ENCODE results near the gene ACVRL1. TPM values are rescaled to one million over a fixed set of nuclear protein-coding genes. Genes with fewer than 3 reads are reported as not detected.

ACVRL1 gene
- total RNA-seq, 2 experiments from 2014 or later: not detected

DNA sequence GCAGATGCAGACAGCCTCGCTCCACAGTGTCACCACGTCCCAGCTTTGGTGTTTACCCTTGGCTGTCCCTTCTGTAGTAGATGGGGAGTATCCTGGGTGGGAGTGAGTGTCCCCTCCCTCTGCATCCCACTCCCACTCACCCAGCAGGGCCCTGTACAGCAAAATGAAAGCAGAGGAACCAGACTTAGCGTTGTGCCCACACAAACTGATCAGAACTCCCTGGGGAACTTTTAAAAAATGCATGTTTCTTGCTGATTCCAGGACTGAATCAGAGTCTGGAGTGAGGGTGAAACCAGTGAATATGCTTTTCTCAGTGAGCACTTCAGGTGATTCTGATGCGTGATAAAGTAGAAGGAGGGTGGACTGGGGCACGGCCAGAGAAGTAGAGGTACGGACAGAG, 2.9 kb downstream of the ACVRL1 start:
- H3K9me3 Mint-ChIP-seq: no peaks in the 10 kb centered on the region
- no peak overlapping the region for H3K27ac Mint-ChIP-seq
- no peak overlapping the region for H3K27ac ChIP-seq (ENCODE audit: low read depth in 1 of 2, low read length in 2 of 2)
- no peaks in the 10 kb centered on the region for H3K9me3 ChIP-seq (ENCODE audit: control insufficient read depth in 1 of 2, insufficient read depth in 1 of 2, low read length in 2 of 2)
- H3K27me3 ChIP-seq (ENCODE audit: control insufficient read depth in 1 of 2, insufficient read depth in 2 of 2, low read length in 2 of 2): peaks cover 17 to 34% of the 10 kb centered on the region in 2 experiments
- no peak for TF ChIP-seq CTCF (IDR thresholded peaks at IDR 0.05)
- no peaks in the 10 kb centered on the region for H3K36me3 Mint-ChIP-seq (ENCODE audit: low read depth)
- H3K4me1 ChIP-seq (ENCODE audit: insufficient read depth, low read length): no peaks in the 10 kb centered on the region
- H3K4me3 ChIP-seq (ENCODE audit: low read length): no peak overlapping the region
- no peak overlapping the region for H3K4me3 Mint-ChIP-seq
- CTCF ChIA-PET: no interaction called here
- POLR2A ChIA-PET: no interaction called here
- DNase-seq: no peak
- no peaks in the 10 kb centered on the region for H3K4me1 Mint-ChIP-seq (ENCODE audit: low read depth)
- no peak for ATAC-seq (ENCODE audit: poor library complexity)
- H3K36me3 ChIP-seq (ENCODE audit: insufficient read depth, low read length): no peaks in the 10 kb centered on the region
- H3K27me3 Mint-ChIP-seq: peaks cover 38% of the 10 kb centered on the region
- intact Hi-C loops (cut with DNase I, micrococcal nuclease): no loop called here

- CTCF ChIA-PET: no interaction called here
- no peaks in the 10 kb centered on the region for H3K9me3 ChIP-seq (ENCODE audit: control insufficient read depth in 1 of 2, insufficient read depth in 1 of 2, low read length in 2 of 2)
- H3K4me3 Mint-ChIP-seq: no peak overlapping the region
- ATAC-seq (ENCODE audit: poor library complexity) (no peak), DNase-seq (no peak)
- POLR2A ChIA-PET: no interaction called here
- no peaks in the 10 kb centered on the region for H3K36me3 Mint-ChIP-seq (ENCODE audit: low read depth)
- peaks cover 17 to 34% of the 10 kb centered on the region in 2 experiments for H3K27me3 ChIP-seq (ENCODE audit: control insufficient read depth in 1 of 2, insufficient read depth in 2 of 2, low read length in 2 of 2)
- H3K4me1 Mint-ChIP-seq (ENCODE audit: low read depth): no peaks in the 10 kb centered on the region
- H3K36me3 ChIP-seq (ENCODE audit: insufficient read depth, low read length): no peaks in the 10 kb centered on the region
- intact Hi-C loops (cut with DNase I, micrococcal nuclease): no loop called here
- H3K9me3 Mint-ChIP-seq: no peaks in the 10 kb centered on the region
- H3K4me3 ChIP-seq (ENCODE audit: low read length): no peak overlapping the region
- no peak overlapping the region for H3K27ac Mint-ChIP-seq
- peaks cover 38% of the 10 kb centered on the region for H3K27me3 Mint-ChIP-seq
- H3K4me1 ChIP-seq (ENCODE audit: insufficient read depth, low read length): no peaks in the 10 kb centered on the region
- TF ChIP-seq CTCF (IDR thresholded peaks at IDR 0.05): no peak
- H3K27ac ChIP-seq (ENCODE audit: low read depth in 1 of 2, low read length in 2 of 2): no peak overlapping the region
Observed at GRCh38 chr12:51910691-51911090, 3.4 kb downstream of the ACVRL1 start.

- POLR2A ChIA-PET: no interaction called here
Observed at GRCh38 chr12:51911307-51911706, 4.0 kb downstream of the ACVRL1 start.

More at GRCh38 chr12:51911307-51911706, 4.0 kb downstream of the ACVRL1 start:
- Histone ChIP-seq H3K27ac (ENCODE audit: low read depth in 1 of 2, low read length in 2 of 2) (no peak overlapping the region), H3K4me1 (ENCODE audit: insufficient read depth, low read length) (no peaks in the 10 kb centered on the region), H3K36me3 (ENCODE audit: insufficient read depth, low read length) (no peaks in the 10 kb centered on the region), H3K9me3 (ENCODE audit: control insufficient read depth in 1 of 2, insufficient read depth in 1 of 2, low read length in 2 of 2) (no peaks in the 10 kb centered on the region), H3K4me3 (ENCODE audit: low read length) (no peak overlapping the region), H3K27me3 (ENCODE audit: control insufficient read depth in 1 of 2, insufficient read depth in 2 of 2, low read length in 2 of 2) (peaks cover 14 to 30% of the 10 kb centered on the region in 2 experiments)
- H3K9me3 Mint-ChIP-seq: no peaks in the 10 kb centered on the region
- no peaks in the 10 kb centered on the region for H3K4me1 Mint-ChIP-seq (ENCODE audit: low read depth)
- no peak for TF ChIP-seq CTCF (IDR thresholded peaks at IDR 0.05)
- H3K36me3 Mint-ChIP-seq (ENCODE audit: low read depth): no peaks in the 10 kb centered on the region
- no peak for ATAC-seq (ENCODE audit: poor library complexity)
- CTCF ChIA-PET: no interaction called here
- H3K27ac Mint-ChIP-seq: no peak overlapping the region
- H3K4me3 Mint-ChIP-seq: no peak overlapping the region
- peaks cover 33% of the 10 kb centered on the region for H3K27me3 Mint-ChIP-seq
- no peak for DNase-seq
- intact Hi-C loops (cut with DNase I, micrococcal nuclease): no loop called here

Measured in CD4-positive, alpha-beta T cell (primary cell).